Natural killer cell (primary cell): ENCODE data around the gene WDR7. TPM values are rescaled to one million over a fixed set of nuclear protein-coding genes. Genes with fewer than 3 reads are reported as not detected.

ENCODE experiments used
- ATAC-seq, 3 donors: fragments of 150-1000 bp in 2 of 3; fragments of 200-7000 bp in 1 of 3; cut with Tn5 transposase; 1 replicate in 1 of 3; 2 replicates in 2 of 3; pipeline ENCODE4 v1.10.0; 2021; ENCODE audit warnings: mild to moderate bottlenecking in 2 of 3, moderate library complexity in 2 of 3
- DNase-seq, 2 donors: peaks; one replicate each; pipeline versions ENCODE4 v3.0.0 to v3.0.0-alpha.2; 2013 to 2021; ENCODE audit warnings: mixed read lengths in 1 of 2
- H3K27ac ChIP-seq: one replicate; pipeline ENCODE4 v1.5.1; 2013; ENCODE audit warnings: mild to moderate bottlenecking, low read length
- H3K27me3 ChIP-seq: one replicate; pipeline ENCODE4 v1.6.1; 2013; ENCODE audit warnings: low read length; ENCODE audit not compliant: control insufficient read depth, insufficient read depth
- H3K36me3 ChIP-seq: one replicate; pipeline ENCODE4 v1.6.1; 2013; ENCODE audit warnings: low read length; ENCODE audit not compliant: control insufficient read depth, insufficient read depth
- H3K4me1 ChIP-seq: one replicate; pipeline ENCODE4 v1.6.1; 2013; ENCODE audit warnings: low read length; ENCODE audit not compliant: control insufficient read depth, insufficient read depth
- H3K4me3 ChIP-seq: one replicate; pipeline ENCODE4 v1.5.1; 2013; ENCODE audit warnings: low read length
- H3K9me3 ChIP-seq: one replicate; pipeline ENCODE4 v1.6.1; 2013; ENCODE audit warnings: low read length; ENCODE audit not compliant: control insufficient read depth, insufficient read depth
- H3K27ac Mint-ChIP-seq, 2 donors: one replicate each; pipeline ENCODE4 v1.8.0; 2022; ENCODE audit warnings: mild to moderate bottlenecking in 2 of 2, mixed read lengths in 2 of 2, moderate library complexity in 1 of 2
- H3K27me3 Mint-ChIP-seq, 2 donors: one replicate each; pipeline ENCODE4 v1.8.0; 2022; ENCODE audit warnings: low read depth in 2 of 2, mixed read lengths in 2 of 2
- H3K36me3 Mint-ChIP-seq: one replicate; pipeline ENCODE4 v1.8.0; 2022; ENCODE audit warnings: mixed read lengths
- H3K4me1 Mint-ChIP-seq, 2 donors: one replicate each; pipeline ENCODE4 v1.8.0; 2022; ENCODE audit warnings: mixed read lengths in 2 of 2
- H3K4me3 Mint-ChIP-seq: one replicate; pipeline ENCODE4 v1.8.0; 2022; ENCODE audit warnings: mild to moderate bottlenecking, moderate library complexity, mixed read lengths
- H3K9me3 Mint-ChIP-seq, 2 donors: one replicate each; pipeline ENCODE4 v1.8.0; 2022; ENCODE audit warnings: mixed read lengths in 2 of 2
- WGBS: methylation state at CpG from one replicate; pipeline ENCODE4 v1.1.7; 2013; ENCODE audit warnings: missing lambda C conversion rate; ENCODE audit not compliant: insufficient coverage; 5-methylcytosine and 5-hydroxymethylcytosine counted together
- intact Hi-C: fragments of 100-400 bp; cut with micrococcal nuclease; formaldehyde crosslinking; loops from one replicate; pipeline ENCODE4 v1.14.2; 2022
- total RNA-seq, 4 donors: library from RNA; stranded (reverse); fragments of 120-200 nt in 1 of 4; gene quantifications; one replicate each; pipeline versions ENCODE4 v1.2.3 to v1.2.4, GENCODE V29; 2013 to 2022
- TF ChIP-seq, protein P1 (sequence below): fragments of 200-600 bp; IDR thresholded peaks from one replicate; pipeline ENCODE4 v1.8.0; 2022; ENCODE audit warnings: antibody characterized with exemption

The WDR7 gene
- total RNA-seq, 3 donors from 2014 or later (not counting 1 experiment from before 2014, with no cell fraction given) = 71.1 to 103 (median 77.3) TPM

GRCh38 chr18:56741685-56742084 lies 90.5 kb downstream of the WDR7 start:
- Histone ChIP-seq H3K27me3 (no peaks in the 10 kb centered on the region), H3K9me3 (no peaks in the 10 kb centered on the region), H3K36me3 (no peaks in the 10 kb centered on the region), H3K27ac (no peak overlapping the region), H3K4me3 (no peak overlapping the region), H3K4me1 (peaks cover 1% of the 10 kb centered on the region)
- H3K27ac Mint-ChIP-seq = no peak overlapping the region
- no peak for DNase-seq
- ATAC-seq = no peak
- peaks cover 6 to 9% of the 10 kb centered on the region in 2 donors for H3K4me1 Mint-ChIP-seq
- H3K4me3 Mint-ChIP-seq = no peak overlapping the region
- no peaks in the 10 kb centered on the region for H3K36me3 Mint-ChIP-seq
- no peaks in the 10 kb centered on the region for H3K9me3 Mint-ChIP-seq
- intact Hi-C loops = no loop called here
- TF ChIP-seq, protein P1, sequence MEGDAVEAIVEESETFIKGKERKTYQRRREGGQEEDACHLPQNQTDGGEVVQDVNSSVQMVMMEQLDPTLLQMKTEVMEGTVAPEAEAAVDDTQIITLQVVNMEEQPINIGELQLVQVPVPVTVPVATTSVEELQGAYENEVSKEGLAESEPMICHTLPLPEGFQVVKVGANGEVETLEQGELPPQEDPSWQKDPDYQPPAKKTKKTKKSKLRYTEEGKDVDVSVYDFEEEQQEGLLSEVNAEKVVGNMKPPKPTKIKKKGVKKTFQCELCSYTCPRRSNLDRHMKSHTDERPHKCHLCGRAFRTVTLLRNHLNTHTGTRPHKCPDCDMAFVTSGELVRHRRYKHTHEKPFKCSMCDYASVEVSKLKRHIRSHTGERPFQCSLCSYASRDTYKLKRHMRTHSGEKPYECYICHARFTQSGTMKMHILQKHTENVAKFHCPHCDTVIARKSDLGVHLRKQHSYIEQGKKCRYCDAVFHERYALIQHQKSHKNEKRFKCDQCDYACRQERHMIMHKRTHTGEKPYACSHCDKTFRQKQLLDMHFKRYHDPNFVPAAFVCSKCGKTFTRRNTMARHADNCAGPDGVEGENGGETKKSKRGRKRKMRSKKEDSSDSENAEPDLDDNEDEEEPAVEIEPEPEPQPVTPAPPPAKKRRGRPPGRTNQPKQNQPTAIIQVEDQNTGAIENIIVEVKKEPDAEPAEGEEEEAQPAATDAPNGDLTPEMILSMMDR = no peak
- H3K27me3 Mint-ChIP-seq = no peaks in the 10 kb centered on the region
- no CpG with 5 or more reads among the region's 1 CpG for WGBS

DNA sequence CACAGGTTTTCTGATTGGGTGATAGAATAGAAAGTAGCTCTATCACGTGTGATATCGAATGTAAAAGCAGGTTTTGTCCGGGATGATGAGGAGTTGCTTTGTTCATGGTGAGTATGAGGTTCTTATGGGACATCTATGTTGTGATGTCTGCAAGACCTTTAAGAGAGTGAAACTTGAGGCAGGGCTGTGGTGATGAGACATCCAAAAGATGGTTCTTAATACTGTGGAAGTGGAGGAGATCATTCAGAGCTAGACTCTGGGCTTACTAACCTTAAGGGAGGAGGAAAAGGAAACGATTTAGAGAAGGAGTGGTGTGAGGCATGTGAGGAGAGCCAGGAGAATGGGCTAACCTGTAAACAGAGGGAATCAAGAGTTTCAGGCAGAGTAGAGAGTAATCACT lies 92.0 kb downstream of the WDR7 start:
- H3K27me3 ChIP-seq = no peaks in the 10 kb centered on the region
- TF ChIP-seq, protein P1 = no peak
- no peak for ATAC-seq
- H3K27me3 Mint-ChIP-seq = no peaks in the 10 kb centered on the region
- 92% methylated on average over 4 of the region's 4 CpGs for WGBS
- no peak overlapping the region for H3K4me3 ChIP-seq
- H3K4me1 Mint-ChIP-seq = peaks cover 18 to 19% of the 10 kb centered on the region in 2 donors
- no peaks in the 10 kb centered on the region for H3K9me3 ChIP-seq
- no peak overlapping the region for H3K27ac Mint-ChIP-seq
- no peak overlapping the region for H3K27ac ChIP-seq
- no peak for DNase-seq
- intact Hi-C loops = no loop called here
- peaks cover 3% of the 10 kb centered on the region for H3K4me1 ChIP-seq
- H3K4me3 Mint-ChIP-seq = no peak overlapping the region
- H3K9me3 Mint-ChIP-seq = no peaks in the 10 kb centered on the region
- no peaks in the 10 kb centered on the region for H3K36me3 ChIP-seq
- H3K36me3 Mint-ChIP-seq = no peaks in the 10 kb centered on the region

- 100% methylated on average over 1 of the region's 1 CpG for WGBS
- intact Hi-C loops = no loop called here
- H3K27me3 ChIP-seq = no peaks in the 10 kb centered on the region
- H3K4me3 Mint-ChIP-seq = no peak overlapping the region
- peaks cover 3% of the 10 kb centered on the region for H3K4me1 ChIP-seq
- DNase-seq (peak in 1 of 2 donors; percentile 5), ATAC-seq (peak in 2 of 3 donors; percentile 56 to 58)
- no peak overlapping the region for H3K27ac ChIP-seq
- no peak overlapping the region for H3K4me3 ChIP-seq
- no peaks in the 10 kb centered on the region for H3K9me3 ChIP-seq
- H3K36me3 ChIP-seq = no peaks in the 10 kb centered on the region
- peak overlapping the region; percentile 52 to 79 for H3K27ac Mint-ChIP-seq
- H3K4me1 Mint-ChIP-seq = peaks cover 18 to 19% of the 10 kb centered on the region in 2 donors
- H3K27me3 Mint-ChIP-seq = no peaks in the 10 kb centered on the region
- no peaks in the 10 kb centered on the region for H3K9me3 Mint-ChIP-seq
- no peaks in the 10 kb centered on the region for H3K36me3 Mint-ChIP-seq
- TF ChIP-seq, protein P1 = no peak
Measured at GRCh38 chr18:56747032-56747658, 96.0 kb downstream of the WDR7 start.

- ATAC-seq (no peak), DNase-seq (no peak)
- TF ChIP-seq, protein P1 = no peak
- Mint-ChIP-seq H3K4me1 (peaks cover 18 to 19% of the 10 kb centered on the region in 2 donors), H3K27me3 (no peaks in the 10 kb centered on the region), H3K27ac (peak overlapping the region; percentile 34 to 79), H3K4me3 (no peak overlapping the region), H3K36me3 (no peaks in the 10 kb centered on the region), H3K9me3 (no peaks in the 10 kb centered on the region)
- Histone ChIP-seq H3K36me3 (no peaks in the 10 kb centered on the region), H3K4me1 (peaks cover 3% of the 10 kb centered on the region), H3K27ac (no peak overlapping the region), H3K9me3 (no peaks in the 10 kb centered on the region), H3K27me3 (no peaks in the 10 kb centered on the region), H3K4me3 (no peak overlapping the region)
- intact Hi-C loops = loop anchor here (1.0 kb wide), 1 partner anchor 813 kb away; no protein-coding TSS in a partner anchor
Measured at GRCh38 chr18:56747857-56748256, 96.7 kb downstream of the WDR7 start.
